MM.1S (cell line): ENCODE data around the gene IL12B.

Source experiments
- DNase-seq: peaks from one replicate; pipeline ENCODE4 v3.0.0-alpha.2; 2015
- H2AFZ ChIP-seq: fragments of 300-600 bp; sonication (generic); 2 replicates; pipeline ENCODE4 v1.6.0; 2016; ENCODE audit warnings: antibody characterized with exemption, low read length
- H3F3A ChIP-seq: fragments of 300-600 bp; sonication (generic); 2 replicates; pipeline ENCODE4 v1.6.1; 2016; ENCODE audit warnings: mild to moderate bottlenecking, antibody characterized with exemption, low read length, moderate library complexity, mixed read lengths; ENCODE audit not compliant: insufficient read depth
- H3K27ac ChIP-seq: fragments of 300-600 bp; sonication (generic); 2 replicates; pipeline ENCODE4 v1.5.1; 2016; ENCODE audit warnings: mild to moderate bottlenecking, low read length
- H3K27me3 ChIP-seq: fragments of 300-600 bp; sonication (generic); replicated peaks from 2 replicates; pipeline ENCODE4 v1.6.0; 2016; ENCODE audit warnings: low read length; ENCODE audit not compliant: insufficient read depth
- H3K36me3 ChIP-seq: fragments of 300-600 bp; sonication (generic); replicated peaks from 2 replicates; pipeline ENCODE4 v1.6.1; 2016; ENCODE audit warnings: mild to moderate bottlenecking, low read length, mixed read lengths; ENCODE audit not compliant: insufficient read depth
- H3K4me1 ChIP-seq: fragments of 300-600 bp; sonication (generic); 2 replicates; pipeline ENCODE4 v1.6.1; 2016; ENCODE audit warnings: low read length, mixed read lengths
- H3K4me2 ChIP-seq: fragments of 300-600 bp; sonication (generic); 2 replicates; pipeline ENCODE4 v1.6.0; 2016; ENCODE audit warnings: low read depth, low read length
- H3K4me3 ChIP-seq: fragments of 300-600 bp; sonication (generic); 2 replicates; pipeline ENCODE4 v1.5.1; 2016; ENCODE audit warnings: low read length, mixed read lengths
- H3K79me2 ChIP-seq: fragments of 300-600 bp; sonication (generic); 2 replicates; pipeline ENCODE4 v1.6.1; 2016; ENCODE audit warnings: mixed run types, low read length, mixed read lengths
- H3K9ac ChIP-seq: fragments of 300-600 bp; sonication (generic); 2 replicates; pipeline ENCODE4 v1.6.1; 2016; ENCODE audit warnings: low read length, mixed read lengths
- H3K9me2 ChIP-seq: fragments of 300-600 bp; sonication (generic); replicated peaks from 2 replicates; pipeline ENCODE4 v1.6.1; 2016; ENCODE audit warnings: mild to moderate bottlenecking, low read length, mixed read lengths; ENCODE audit not compliant: insufficient read depth
- H3K9me3 ChIP-seq: fragments of 300-600 bp; sonication (generic); replicated peaks from 2 replicates; pipeline ENCODE4 v1.6.1; 2016; ENCODE audit warnings: mild to moderate bottlenecking, low read length, mixed read lengths; ENCODE audit not compliant: insufficient read depth
- H4K20me1 ChIP-seq: fragments of 300-600 bp; sonication (generic); 2 replicates; pipeline ENCODE4 v1.6.1; 2016; ENCODE audit warnings: mild to moderate bottlenecking, low read length, moderate library complexity, mixed read lengths; ENCODE audit not compliant: insufficient read depth
- EZH2 ChIP-seq: fragments of 300-600 bp; sonication (generic); optimal IDR thresholded peaks from 2 replicates; pipeline ENCODE3; 2017; ENCODE audit warnings: low read depth, mild to moderate bottlenecking, antibody characterized with exemption, low read length, mixed read lengths
- EZH2phosphoT487 ChIP-seq: fragments of 300-600 bp; sonication (generic); IDR thresholded peaks from 2 replicates; pipeline ENCODE4 v1.6.1; 2018; ENCODE audit warnings: antibody characterized with exemption, low read length
- TF ChIP-seq, protein P1 (sequence below): fragments of 300-600 bp; sonication (generic); IDR thresholded peaks from 2 replicates; pipeline ENCODE4 v1.5.1; 2016; ENCODE audit warnings: antibody characterized with exemption, low read length, mixed read lengths

The IL12B gene

DNA sequence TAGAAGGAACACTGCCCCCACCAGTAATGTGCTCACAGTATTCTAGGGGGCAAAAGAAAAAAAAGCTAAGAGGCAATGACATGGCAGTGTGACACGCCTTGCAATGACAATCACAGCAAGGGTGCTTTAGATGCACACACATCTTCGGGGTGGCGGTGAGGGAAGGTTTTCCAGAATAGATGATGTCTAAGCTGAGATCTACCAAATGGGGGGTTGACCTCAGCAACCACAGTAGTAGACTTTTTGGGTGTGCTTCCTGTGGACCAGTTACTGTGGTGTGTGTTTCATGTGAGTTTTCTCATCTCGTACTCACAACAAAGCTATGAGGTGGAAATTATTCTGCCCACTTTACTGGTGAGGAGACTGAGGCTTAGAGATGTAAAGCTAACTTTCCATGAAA is 10.2 kb upstream of the IL12B start:
- Histone ChIP-seq H3K4me1 (peaks cover 67% of the 10 kb centered on the region), H3K27me3 (no peaks in the 10 kb centered on the region), H3K27ac (no peak overlapping the region), H3K4me3 (no peak overlapping the region), H3F3A (peaks cover 30% of the 10 kb centered on the region), H3K36me3 (no peaks in the 10 kb centered on the region), H2AFZ (no peak overlapping the region), H3K4me2 (no peak overlapping the region), H3K9me2 (no peaks in the 10 kb centered on the region), H4K20me1 (no peaks in the 10 kb centered on the region), H3K9ac (no peak overlapping the region), H3K79me2 (no peaks in the 10 kb centered on the region), H3K9me3 (no peaks in the 10 kb centered on the region)
- no peak for DNase-seq
- no peak for TF ChIP-seq EZH2
- TF ChIP-seq, protein P1, sequence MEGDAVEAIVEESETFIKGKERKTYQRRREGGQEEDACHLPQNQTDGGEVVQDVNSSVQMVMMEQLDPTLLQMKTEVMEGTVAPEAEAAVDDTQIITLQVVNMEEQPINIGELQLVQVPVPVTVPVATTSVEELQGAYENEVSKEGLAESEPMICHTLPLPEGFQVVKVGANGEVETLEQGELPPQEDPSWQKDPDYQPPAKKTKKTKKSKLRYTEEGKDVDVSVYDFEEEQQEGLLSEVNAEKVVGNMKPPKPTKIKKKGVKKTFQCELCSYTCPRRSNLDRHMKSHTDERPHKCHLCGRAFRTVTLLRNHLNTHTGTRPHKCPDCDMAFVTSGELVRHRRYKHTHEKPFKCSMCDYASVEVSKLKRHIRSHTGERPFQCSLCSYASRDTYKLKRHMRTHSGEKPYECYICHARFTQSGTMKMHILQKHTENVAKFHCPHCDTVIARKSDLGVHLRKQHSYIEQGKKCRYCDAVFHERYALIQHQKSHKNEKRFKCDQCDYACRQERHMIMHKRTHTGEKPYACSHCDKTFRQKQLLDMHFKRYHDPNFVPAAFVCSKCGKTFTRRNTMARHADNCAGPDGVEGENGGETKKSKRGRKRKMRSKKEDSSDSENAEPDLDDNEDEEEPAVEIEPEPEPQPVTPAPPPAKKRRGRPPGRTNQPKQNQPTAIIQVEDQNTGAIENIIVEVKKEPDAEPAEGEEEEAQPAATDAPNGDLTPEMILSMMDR = no peak
- TF ChIP-seq EZH2phosphoT487 = no peak

DNA sequence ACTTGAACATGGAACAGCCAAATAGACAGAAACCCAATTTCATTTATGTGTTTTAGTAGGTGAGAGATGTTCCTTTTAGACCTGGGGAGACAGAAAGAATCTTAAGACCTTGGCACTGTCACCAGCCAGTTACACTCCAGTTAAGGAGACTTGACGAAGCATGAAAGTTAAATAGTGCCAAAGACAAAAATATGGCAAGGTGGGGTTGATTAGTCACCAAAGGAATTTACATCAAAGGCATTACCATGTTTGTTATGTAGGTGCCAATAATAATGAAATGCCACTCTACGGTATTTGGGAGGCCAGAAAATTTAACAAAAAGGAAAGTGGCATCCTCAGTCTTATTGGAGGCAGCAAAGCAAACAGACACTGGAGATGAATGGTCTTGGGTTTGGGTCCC is 9.2 kb upstream of the IL12B start:
- Histone ChIP-seq H2AFZ (no peak overlapping the region), H3K9me3 (no peaks in the 10 kb centered on the region), H4K20me1 (no peaks in the 10 kb centered on the region), H3K27me3 (no peaks in the 10 kb centered on the region), H3K4me3 (no peak overlapping the region), H3F3A (peaks cover 24% of the 10 kb centered on the region), H3K9ac (no peak overlapping the region), H3K27ac (no peak overlapping the region), H3K4me1 (peaks cover 57% of the 10 kb centered on the region), H3K9me2 (no peaks in the 10 kb centered on the region), H3K36me3 (no peaks in the 10 kb centered on the region), H3K79me2 (no peaks in the 10 kb centered on the region), H3K4me2 (no peak overlapping the region)
- DNase-seq = no peak
- TF ChIP-seq, protein P1 = no peak
- TF ChIP-seq EZH2 (no peak), EZH2phosphoT487 (no peak)

DNA sequence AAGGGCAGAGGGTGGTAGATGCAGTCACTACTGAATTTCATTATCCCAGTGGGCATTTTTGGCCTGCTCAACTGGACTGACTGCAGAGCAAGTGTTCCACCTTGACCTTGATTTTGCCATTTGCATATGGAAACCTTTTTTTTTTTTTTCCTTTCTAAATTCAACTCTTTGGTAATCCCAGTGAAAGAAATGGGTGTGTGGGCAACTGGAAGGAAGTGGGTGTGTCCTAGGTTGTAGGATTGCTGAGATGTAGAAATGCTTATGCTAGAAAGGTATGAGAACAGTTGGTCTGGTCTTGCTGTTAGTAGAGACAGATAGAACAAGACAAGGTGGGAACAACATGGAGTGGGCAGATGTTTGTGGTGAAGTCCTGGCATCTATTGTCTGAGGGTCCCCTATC is 7.8 kb upstream of the IL12B start:
- peak; percentile 61 for DNase-seq
- Histone ChIP-seq H4K20me1 (no peaks in the 10 kb centered on the region), H3F3A (peaks cover 21% of the 10 kb centered on the region), H3K36me3 (no peaks in the 10 kb centered on the region), H3K9me3 (no peaks in the 10 kb centered on the region), H3K27me3 (no peaks in the 10 kb centered on the region), H3K4me1 (peaks cover 44% of the 10 kb centered on the region), H3K9me2 (no peaks in the 10 kb centered on the region), H2AFZ (0 out of 2 replicates have a peak overlapping the region, but pooled peaks have one; percentile 28), H3K27ac (peak overlapping the region; percentile 79), H3K9ac (peak overlapping the region; percentile 23; the same call in 1 of the 2 replicates), H3K4me3 (no peak overlapping the region; the same call in 1 of the 2 replicates), H3K79me2 (no peaks in the 10 kb centered on the region), H3K4me2 (peak overlapping the region; percentile 47)
- TF ChIP-seq EZH2phosphoT487 (no peak), EZH2 (no peak)
- TF ChIP-seq, protein P1 = no peak
